HL-60/S4 (cell line): ENCODE data around the gene CRYGN.

ENCODE experiments used
- in situ Hi-C: fragments of 300-500 bp; cut with MboI; formaldehyde crosslinking; loops from 2 replicates; pipeline ENCODE4 v1.14.3; 2022; ENCODE audit warnings: low sequenced_read_pairs

CRYGN gene

DNA sequence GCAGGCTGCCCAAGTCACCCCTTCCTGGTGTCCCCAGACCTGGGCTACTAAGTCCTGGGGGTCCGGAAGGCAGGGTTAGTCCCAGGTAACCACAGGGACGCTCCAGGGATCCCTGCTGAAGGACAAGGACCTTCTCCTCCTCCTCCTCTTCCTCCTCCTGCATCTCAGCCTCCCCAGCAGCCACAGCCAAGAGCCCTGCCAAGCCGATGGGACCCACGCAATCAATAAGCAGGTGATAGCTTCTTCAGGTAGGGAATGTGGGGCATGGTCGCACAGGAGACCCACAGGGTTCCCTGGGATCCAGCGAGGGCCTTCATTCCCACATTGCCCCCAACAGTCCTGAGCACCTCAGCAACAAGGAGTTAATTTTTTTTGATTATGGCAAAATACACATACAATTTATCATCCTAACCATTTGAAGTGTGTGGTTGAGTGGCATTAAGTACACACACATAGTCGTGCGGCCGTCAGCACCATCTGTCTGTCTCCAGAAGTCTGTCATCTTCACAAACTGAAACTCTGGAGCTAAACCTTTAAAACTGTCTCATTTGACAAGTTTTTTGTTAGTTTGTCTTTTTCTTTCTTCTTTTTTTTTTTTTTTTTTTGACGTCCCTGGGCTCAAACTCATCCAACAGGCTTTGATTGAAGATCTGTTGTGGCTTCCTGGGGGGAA, 12.1 kb downstream of the CRYGN start:
- in situ Hi-C loops, result no loop called here

DNA sequence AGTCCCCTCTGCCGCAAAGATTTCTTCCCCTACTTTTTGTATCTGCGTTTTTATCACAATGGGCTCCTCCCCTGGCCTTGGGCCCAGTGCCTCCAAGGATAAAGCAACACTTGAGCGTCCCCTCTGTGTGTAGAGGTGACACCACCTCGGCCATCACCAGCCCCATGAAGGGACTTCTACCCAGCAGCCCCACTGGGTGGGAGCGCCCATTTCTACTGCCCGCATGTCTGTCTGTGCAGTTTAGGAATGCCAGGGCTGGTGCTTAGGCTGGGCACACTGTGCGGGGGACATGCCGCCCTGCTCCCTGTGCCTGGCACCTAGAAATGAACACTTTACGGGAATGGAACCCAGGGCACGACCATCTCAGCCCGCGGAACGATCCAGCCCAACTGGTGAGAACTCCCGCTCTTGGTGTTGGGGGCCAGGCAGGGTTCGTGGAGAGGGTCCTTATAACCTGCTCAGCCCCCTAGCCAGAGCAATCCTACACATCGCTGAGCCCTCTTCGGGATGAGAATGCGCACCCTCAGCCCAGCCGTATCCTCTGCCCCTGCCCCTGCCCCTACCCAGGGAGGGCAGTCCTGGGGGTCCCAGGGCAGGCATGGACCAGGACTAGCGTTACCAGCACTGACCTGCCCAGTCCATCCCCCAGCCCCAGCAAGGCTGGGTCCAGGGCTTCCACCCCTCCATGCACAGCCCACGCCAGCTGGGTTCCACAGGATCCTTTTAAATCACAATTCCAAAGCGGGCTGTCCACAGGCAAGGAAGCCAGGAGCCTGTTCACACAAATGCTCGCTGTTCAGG, 12.8 kb downstream of the CRYGN start:
- in situ Hi-C loops, result no loop called here

GRCh38 chr7:151426441-151426903, 13.5 kb downstream of the CRYGN start:
- in situ Hi-C loops, result no loop called here

GRCh38 chr7:151425670-151426440, 14.1 kb downstream of the CRYGN start:
- in situ Hi-C loops, result no loop called here

DNA sequence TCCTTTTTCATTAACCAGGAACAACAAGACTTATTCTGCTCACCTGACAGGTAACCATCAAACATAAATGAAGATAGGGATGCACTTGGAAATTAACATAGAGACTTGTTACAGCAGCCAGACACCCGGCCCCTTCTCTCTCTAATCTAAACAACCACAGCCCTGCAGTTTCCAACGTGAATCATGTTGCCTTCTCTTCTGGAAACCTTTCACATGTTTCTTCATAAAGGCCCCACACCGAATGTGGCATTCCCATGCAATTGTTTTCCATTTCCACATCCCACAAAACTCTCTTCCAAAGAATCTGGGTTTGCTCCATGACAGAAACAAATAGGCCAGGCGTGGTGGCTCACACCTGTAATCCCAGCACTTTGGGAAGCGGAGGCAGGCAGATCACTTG, 15.1 kb downstream of the CRYGN start:
- in situ Hi-C loops, result no loop called here

GRCh38 chr7:151423936-151424335, 16.0 kb downstream of the CRYGN start:
- in situ Hi-C loops, result no loop called here

GRCh38 chr7:151423226-151423625, 16.7 kb downstream of the CRYGN start:
- in situ Hi-C loops, result no loop called here

DNA sequence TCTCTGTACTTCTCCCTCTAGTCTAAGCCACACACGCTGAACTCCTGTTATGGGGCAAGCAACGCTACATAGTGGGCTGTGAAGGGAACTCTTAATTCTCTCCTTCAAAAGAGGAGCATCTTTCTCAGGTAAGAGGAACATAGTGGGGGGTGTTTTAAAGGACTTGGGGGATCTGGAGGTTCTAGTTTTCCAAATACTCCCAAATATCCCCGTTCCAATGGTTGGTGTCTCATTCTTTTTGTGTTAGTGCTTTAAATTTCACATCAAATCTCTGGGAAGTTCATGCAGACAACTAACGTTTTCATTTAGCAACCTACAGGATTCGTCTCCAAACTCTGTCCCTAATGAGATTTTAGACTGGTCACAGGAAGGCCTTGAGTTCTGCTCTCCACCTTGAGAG, 17.7 kb downstream of the CRYGN start:
- in situ Hi-C loops, result no loop called here

GRCh38 chr7:151420144-151420543, 19.8 kb downstream of the CRYGN start:
- in situ Hi-C loops, result no loop called here

DNA sequence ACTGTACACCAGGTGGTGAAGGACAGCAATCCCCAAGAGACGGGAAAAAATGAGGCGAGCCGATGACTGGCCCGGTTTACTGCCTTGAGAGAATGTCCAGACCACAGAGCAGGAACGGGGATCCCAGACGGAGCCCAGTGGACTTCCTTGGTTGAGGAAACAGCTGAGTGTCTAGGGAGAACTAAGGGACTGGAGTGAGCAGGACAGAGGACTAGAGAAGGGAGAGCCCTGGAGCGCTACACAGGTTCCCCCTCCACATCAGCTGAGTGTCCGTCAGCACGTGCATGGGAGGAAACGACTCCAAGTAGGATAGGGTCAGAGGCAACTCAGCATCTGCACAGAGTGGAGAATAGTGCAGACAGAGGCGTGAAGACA, 23.0 kb downstream of the CRYGN start:
- in situ Hi-C loops, result no loop called here

DNA sequence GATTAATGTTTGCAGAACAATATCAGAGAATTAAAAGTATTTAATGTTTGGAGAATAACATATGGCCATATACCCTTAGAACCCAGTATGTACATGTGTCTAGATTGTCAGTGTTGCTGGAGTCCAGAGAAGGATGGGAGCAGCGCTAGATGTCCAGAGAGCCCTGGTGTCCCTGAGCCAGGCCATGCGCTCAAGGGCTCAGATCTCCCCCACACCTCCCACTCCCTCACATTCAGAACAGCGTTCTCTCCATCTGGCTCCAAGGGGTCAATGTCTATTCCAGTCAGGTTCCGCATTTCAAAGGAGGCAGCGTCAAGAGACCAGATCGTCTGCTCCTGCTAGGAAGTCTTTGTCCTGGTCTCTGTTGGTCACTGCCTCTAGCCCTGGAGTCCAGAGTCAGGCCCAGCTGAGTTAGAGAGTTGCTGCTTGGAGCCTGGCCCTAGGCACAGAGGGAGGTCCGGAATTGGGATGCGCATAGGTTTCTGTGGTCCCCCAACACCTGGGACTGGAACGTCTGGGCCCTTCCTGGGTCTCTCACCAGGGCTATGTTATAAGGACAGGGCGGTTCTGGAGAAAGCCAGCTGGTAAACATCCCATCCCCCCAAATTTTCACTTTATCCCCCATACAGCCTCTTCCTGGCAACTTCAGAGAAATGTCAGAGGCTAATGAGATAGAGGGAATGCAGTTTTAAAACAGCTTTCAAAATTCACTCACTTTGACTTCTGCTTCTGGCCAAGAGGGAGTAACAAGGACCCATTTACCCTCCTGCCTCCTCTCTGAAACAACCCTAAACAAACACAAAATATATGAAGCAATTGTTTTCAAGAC, 23.6 kb downstream of the CRYGN start:
- in situ Hi-C loops, result no loop called here

DNA sequence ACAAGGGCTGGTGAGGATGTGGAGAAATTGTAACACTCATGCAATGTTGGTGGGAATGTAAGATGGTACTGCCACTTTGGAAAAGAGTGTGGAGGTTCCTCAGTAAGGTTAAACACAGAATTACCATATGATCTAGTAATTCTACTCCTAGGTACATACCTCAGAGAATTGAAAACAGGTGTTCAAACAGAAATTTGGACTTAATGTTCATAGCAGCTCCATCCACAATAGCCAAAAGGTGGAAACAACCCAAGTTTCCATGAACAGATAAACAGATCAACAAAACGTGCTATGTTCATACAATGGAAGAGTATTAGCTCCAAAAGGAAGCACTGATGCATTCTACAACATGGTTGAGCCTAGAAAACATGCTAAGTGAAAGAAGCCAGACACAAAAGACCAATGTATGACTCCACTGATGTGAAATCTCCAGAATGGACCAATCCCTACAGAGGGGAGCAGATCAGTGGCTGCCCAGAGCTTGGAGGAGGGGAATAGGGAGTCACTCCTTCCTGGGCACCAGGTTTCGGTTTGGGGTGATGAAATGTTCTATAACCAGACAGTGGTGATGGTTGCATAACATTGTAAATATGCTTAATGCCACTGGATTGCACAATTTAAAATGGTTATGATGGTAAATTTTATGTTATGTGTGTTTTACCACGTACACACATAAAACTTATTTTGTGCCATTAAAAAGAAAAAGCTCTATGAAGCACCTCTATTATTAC, 24.4 kb downstream of the CRYGN start:
- in situ Hi-C loops, result no loop called here

- in situ Hi-C loops, result no loop called here
Measured at GRCh38 chr7:151413241-151413640, 26.7 kb downstream of the CRYGN start.

DNA sequence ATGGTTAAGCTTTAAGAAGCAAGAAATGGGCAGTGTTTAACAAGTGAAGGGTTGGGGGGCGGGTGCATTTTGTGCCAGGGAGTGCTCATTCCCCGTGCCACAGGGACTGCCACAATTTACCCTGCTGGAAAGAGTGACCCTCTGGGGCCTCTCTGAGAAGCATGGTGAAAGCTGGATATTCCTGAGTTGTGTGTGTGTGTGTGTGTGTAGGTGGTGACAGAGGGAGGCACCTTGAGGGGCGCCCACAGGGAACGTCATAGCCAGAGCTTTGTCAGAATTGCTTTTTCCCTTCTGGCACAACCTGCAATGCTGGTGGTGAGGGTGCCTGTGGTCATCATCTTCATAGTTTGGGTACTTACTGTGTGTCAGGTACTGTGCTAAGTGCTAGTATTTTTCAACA, 27.6 kb downstream of the CRYGN start:
- in situ Hi-C loops, result no loop called here

DNA sequence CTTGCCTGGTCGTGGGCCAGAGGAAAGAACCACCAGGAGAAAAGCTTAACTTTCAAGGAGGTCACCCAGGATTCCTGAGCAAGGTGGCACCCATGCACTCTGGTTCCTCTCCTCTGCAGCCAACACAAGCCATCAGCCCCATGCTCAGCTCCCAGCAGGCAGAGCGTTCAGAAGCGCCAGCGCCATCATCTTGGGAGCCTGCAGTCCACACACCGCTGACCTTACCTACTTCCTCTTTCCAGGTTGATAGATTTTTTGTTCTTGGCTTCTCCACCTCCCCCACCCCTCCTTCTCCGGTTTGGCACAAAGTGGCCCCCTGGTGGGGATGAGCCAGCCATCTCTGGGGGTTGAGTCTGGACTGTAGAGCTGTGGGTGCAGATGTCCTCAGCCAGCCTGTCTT, 28.4 kb downstream of the CRYGN start:
- in situ Hi-C loops, result no loop called here

DNA sequence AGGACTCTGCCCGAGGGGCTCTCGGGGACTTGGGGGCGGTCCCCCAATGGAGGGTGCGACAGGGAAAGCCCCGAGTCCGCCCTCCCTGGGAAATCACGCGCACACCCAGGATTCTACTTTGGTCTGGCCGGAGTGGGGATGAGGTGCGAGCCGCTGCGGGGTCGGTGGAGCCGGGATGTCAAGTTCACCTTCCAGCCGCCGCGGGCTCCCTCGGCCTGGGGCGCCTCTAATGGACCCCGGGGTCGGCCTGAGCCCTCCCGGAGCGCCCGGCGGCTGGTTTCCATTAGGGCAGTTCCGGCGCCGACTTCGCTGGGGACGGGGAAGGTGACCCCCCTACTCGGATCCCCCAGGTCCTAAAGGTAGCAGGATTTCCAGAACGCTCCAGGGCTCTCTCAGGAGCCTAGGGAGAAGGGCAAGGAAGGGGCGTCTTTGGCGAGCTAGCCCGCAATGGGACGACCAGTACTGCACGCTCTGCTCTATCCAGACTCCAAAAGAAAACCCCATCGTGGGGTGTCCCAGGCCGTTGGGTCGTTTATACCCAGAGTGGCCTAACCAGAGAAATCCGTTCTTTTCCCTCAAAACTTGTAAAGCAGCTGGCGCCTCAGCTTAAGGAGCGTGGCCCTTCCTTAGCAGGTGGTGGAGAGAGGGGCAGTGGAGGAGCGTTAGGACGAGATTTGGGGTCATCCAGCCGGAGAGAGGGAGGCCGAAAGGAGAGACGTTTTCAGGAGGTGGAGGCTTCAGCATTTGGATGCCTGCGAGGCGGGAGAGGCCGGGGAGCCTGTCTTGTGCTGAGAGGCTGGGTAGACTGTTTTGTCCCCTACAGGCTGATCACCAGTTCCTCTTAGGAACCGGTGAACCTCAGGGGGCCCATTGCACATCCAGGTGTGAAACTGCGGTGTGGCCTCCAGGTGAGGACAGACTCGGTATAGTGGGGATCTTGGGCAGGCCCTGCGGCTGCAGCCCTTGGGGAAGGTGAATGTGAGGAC, 29.2 kb downstream of the CRYGN start:
- in situ Hi-C loops, result no loop called here

- in situ Hi-C loops, result no loop called here
Measured at GRCh38 chr7:151409667-151410404, 30.1 kb downstream of the CRYGN start, which contains the start of gene WDR86. Gene WDR86, minus strand, starts transcription at chr7:151410038. Its CDS starts 449 bp downstream, at chr7:151409589.
